ENCODE results near the gene ANO10. TPM values are rescaled to one million over a fixed set of nuclear protein-coding genes. Genes with fewer than 3 reads are reported as not detected.
"Not testable (repeated sequence)": the region's sequence is repeated elsewhere in the genome, so short reads cannot be mapped to it uniquely, and the experiment has no call there.

The ANO10 gene
- total and polyA plus RNA-seq, 7 experiments from 2014 or later, result 6.1 to 13.6 (median 9.3) TPM

DNA sequence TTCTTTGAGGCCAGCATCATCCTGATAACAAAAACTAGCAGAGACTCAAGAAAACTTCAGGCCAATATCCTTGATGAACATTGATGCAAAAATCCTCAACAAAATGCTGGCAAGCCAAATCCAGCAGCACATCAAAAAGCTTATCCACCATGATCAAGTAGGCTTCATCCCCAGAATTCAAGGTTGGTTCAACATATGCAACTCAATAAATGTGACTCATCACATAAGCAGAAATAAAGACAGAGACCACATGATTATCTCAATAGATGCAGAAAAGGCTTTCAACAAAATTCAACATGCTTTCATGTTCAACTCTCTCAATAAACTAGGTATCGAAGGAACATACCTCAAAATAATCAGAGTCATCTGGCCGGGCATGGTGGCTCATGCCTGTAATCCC lies 265.8 kb downstream of the ANO10 start:
- CTCF ChIA-PET, result interaction anchor here (0.6 to 1.5 kb wide), 4 partner anchors 22 to 395 kb away, joined by 3 to 4 read pairs (median 4); no protein-coding TSS in a partner anchor

DNA sequence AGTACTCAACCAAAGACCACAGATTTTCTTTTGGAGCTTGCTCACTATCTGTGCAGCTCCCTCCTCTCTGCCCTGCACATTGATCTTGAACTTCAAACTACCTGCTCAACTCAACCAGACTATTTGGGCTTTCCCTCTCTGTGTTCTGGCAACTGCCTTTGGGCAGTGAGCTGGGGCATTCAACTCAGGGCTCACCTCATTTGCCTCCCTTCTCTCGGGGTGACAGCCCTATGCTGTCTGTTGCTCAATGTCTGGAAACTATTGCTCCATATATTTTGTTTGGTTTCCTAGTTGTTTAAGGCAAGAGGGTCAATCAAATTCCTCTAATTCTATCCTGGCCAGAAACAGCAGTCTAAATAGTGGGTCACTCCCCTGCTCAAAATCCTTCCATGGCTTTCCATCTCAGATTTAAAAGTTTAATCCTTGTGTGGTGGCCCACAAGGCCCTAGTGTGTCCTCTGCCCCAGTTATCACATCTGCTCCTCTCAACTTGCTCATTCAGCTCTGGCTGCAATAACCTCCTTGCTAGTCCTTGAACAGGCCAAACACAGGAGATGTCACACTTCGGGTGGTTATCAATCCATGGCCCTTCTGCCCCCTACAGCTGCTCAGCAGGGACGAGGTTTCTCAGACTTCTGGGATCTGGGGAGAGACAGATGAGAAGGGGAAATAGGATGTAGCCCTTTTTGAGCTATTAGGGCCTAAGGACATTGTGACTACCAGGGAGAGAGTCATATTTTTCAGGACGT lies 267.7 kb downstream of the ANO10 start:
- intact Hi-C loops (cut with micrococcal nuclease), result no loop called here

More for the DNA sequence above, 265.8 kb downstream of the ANO10 start:
- POLR2A ChIA-PET, result interaction anchor here (0.7 to 1.6 kb wide), 5 partner anchors 56 to 193 kb away, joined by 3 to 4 read pairs (median 4); no protein-coding TSS in a partner anchor
- H3K36me3 ChIP-seq (ENCODE audit: control insufficient read depth in 2 of 3, insufficient read depth in 3 of 3, low read length in 3 of 3); H3K4me1 ChIP-seq (ENCODE audit: control insufficient read depth in 2 of 2, insufficient read depth in 2 of 2, low read length in 2 of 2); H3K27me3 ChIP-seq (ENCODE audit: control insufficient read depth in 2 of 2, insufficient read depth in 2 of 2, low read length in 2 of 2); ATAC-seq; H3K4me3 ChIP-seq (ENCODE audit: low read length); H3K27me3 Mint-ChIP-seq; intact Hi-C loops (cut with micrococcal nuclease); H3K27ac ChIP-seq (ENCODE audit: low read depth, low read length): not testable (repeated sequence)
- H3K4me3 Mint-ChIP-seq, result peak overlapping the region in 1 of 10 donors; percentile 51
- peaks cover 0 to 14% (median 10%) of the 10 kb centered on the region in 7 donors for H3K4me1 Mint-ChIP-seq
- H3K9me3 ChIP-seq (ENCODE audit: control insufficient read depth in 2 of 3, low read length in 3 of 3), result peaks cover 4 to 48% (median 14%) of the 10 kb centered on the region in 3 experiments
- peak in 1 of 9 donors; percentile 12 for DNase-seq
- peaks cover 36 to 63% (median 51%) of the 10 kb centered on the region in 5 donors for H3K36me3 Mint-ChIP-seq
- peaks cover 30 to 70% (median 51%) of the 10 kb centered on the region in 11 donors for H3K9me3 Mint-ChIP-seq
- H3K27ac Mint-ChIP-seq, result peak overlapping the region in 2 of 9 donors; percentile 53 to 69

DNA sequence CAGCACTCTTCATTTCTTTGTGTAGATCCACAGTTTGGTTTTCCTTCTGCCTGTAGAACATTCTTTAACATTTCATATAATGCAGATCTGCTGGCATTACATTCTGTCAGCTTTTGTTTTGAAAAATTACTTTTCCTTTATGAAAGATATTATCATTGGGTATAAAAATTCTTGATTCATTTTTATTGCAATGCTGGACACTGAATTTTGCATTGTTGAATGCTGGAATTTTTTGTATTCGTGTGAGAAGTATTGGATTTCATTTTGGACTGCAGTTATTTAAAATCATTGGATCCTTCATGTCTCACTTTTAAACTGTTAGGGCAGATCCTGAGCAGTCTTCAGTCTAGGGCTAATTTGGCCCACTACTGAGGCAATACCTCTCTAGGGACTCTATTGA lies 268.4 kb downstream of the ANO10 start:
- DNase-seq (no peak), ATAC-seq (no peak)
- H3K27ac Mint-ChIP-seq, result no peak overlapping the region
- peaks cover 41 to 84% (median 75%) of the 10 kb centered on the region in 5 donors for H3K36me3 Mint-ChIP-seq
- Histone ChIP-seq H3K4me3 (ENCODE audit: low read length) (no peak overlapping the region), H3K9me3 (ENCODE audit: control insufficient read depth in 2 of 3, low read length in 3 of 3) (peaks cover 4 to 50% (median 14%) of the 10 kb centered on the region in 3 experiments), H3K27ac (ENCODE audit: low read depth, low read length) (no peak overlapping the region), H3K36me3 (ENCODE audit: control insufficient read depth in 2 of 3, insufficient read depth in 3 of 3, low read length in 3 of 3) (peaks cover 2 to 28% (median 6%) of the 10 kb centered on the region in 3 experiments), H3K27me3 (ENCODE audit: control insufficient read depth in 2 of 2, insufficient read depth in 2 of 2, low read length in 2 of 2) (no peaks in the 10 kb centered on the region), H3K4me1 (ENCODE audit: control insufficient read depth in 2 of 2, insufficient read depth in 2 of 2, low read length in 2 of 2) (peaks cover 13% of the 10 kb centered on the region in 2 donors)
- POLR2A ChIA-PET, result interaction anchor here (0.9 to 1.6 kb wide), 4 partner anchors 14 to 61 kb away, joined by 3 read pairs; no protein-coding TSS in a partner anchor
- no peaks in the 10 kb centered on the region for H3K27me3 Mint-ChIP-seq
- H3K4me3 Mint-ChIP-seq, result no peak overlapping the region
- H3K9me3 Mint-ChIP-seq, result peaks cover 30 to 81% (median 52%) of the 10 kb centered on the region in 11 donors
- CTCF ChIA-PET, result interaction anchor here (1.0 kb wide), 1 partner anchor 53 kb away, joined by 3 read pairs; no protein-coding TSS in a partner anchor
- intact Hi-C loops (cut with micrococcal nuclease), result no loop called here
- H3K4me1 Mint-ChIP-seq, result peaks cover 4 to 28% (median 20%) of the 10 kb centered on the region in 7 donors

More for the DNA sequence above, 267.7 kb downstream of the ANO10 start:
- H3K9me3 ChIP-seq (ENCODE audit: control insufficient read depth in 2 of 3, low read length in 3 of 3), result peaks cover 4 to 50% (median 14%) of the 10 kb centered on the region in 3 experiments
- Mint-ChIP-seq H3K27ac (peak overlapping the region in 2 of 9 donors; percentile 6 to 58), H3K9me3 (peaks cover 30 to 77% (median 54%) of the 10 kb centered on the region in 11 donors), H3K27me3 (no peaks in the 10 kb centered on the region), H3K36me3 (peaks cover 37 to 77% (median 68%) of the 10 kb centered on the region in 5 donors), H3K4me1 (peaks cover 3 to 21% (median 13%) of the 10 kb centered on the region in 7 donors), H3K4me3 (no peak overlapping the region)
- DNase-seq, result no peak
- ChIA-PET POLR2A (interaction anchor here (0.9 to 1.6 kb wide), 2 partner anchors 15 to 59 kb away, joined by 3 read pairs; no protein-coding TSS in a partner anchor), CTCF (no interaction called here)
- no peak for ATAC-seq
- H3K27me3 ChIP-seq (ENCODE audit: control insufficient read depth in 2 of 2, insufficient read depth in 2 of 2, low read length in 2 of 2), result no peaks in the 10 kb centered on the region
- H3K4me1 ChIP-seq (ENCODE audit: control insufficient read depth in 2 of 2, insufficient read depth in 2 of 2, low read length in 2 of 2), result peaks cover 6% of the 10 kb centered on the region in 2 donors
- H3K36me3 ChIP-seq (ENCODE audit: control insufficient read depth in 2 of 3, insufficient read depth in 3 of 3, low read length in 3 of 3), result peaks cover 0 to 21% (median 0%) of the 10 kb centered on the region in 3 experiments
- no peak overlapping the region for H3K27ac ChIP-seq (ENCODE audit: low read depth, low read length)
- H3K4me3 ChIP-seq (ENCODE audit: low read length), result no peak overlapping the region

DNA sequence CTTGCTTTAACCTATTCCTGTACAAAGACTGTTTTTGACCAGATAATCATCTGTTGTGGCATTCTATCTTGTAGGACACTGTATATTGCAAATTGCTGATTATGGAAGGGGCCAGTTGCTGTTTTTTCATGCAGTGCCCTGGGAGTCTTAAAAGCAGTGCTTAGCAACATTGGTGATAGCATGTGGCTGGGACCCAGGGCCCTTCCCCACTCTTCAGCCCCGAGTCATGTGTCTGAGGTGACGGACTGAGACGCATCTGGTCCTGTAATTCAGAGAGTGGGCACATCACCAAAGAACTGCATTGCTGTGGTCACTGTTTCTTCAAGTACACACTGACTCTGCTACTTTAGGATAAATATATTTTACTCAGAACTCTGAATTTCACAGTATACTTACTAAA lies 272.1 kb downstream of the ANO10 start:
- ChIA-PET POLR2A (interaction anchor here (1.5 kb wide), 1 partner anchor 51 kb away, joined by 3 read pairs; no protein-coding TSS in a partner anchor), CTCF (interaction anchor here (0.6 kb wide), 1 partner anchor 41 kb away, joined by 3 read pairs; no protein-coding TSS in a partner anchor)
- H3K27ac ChIP-seq (ENCODE audit: low read depth, low read length), result no peak overlapping the region
- peaks cover 36 to 94% (median 86%) of the 10 kb centered on the region in 5 donors for H3K36me3 Mint-ChIP-seq
- intact Hi-C loops (cut with micrococcal nuclease), result loop anchor here in 1 of 2 donors (5.0 kb wide), 1 partner anchor 167 kb away; no protein-coding TSS in a partner anchor
- no peaks in the 10 kb centered on the region for H3K27me3 Mint-ChIP-seq
- peak overlapping the region in 6 of 9 donors; percentile 41 to 95 (median 87) for H3K27ac Mint-ChIP-seq
- peaks cover 0 to 36% (median 9%) of the 10 kb centered on the region in 3 experiments for H3K9me3 ChIP-seq (ENCODE audit: control insufficient read depth in 2 of 3, low read length in 3 of 3)
- H3K4me3 ChIP-seq (ENCODE audit: low read length), result no peak overlapping the region
- peaks cover 17 to 53% (median 33%) of the 10 kb centered on the region in 11 donors for H3K9me3 Mint-ChIP-seq
- DNase-seq (no peak), ATAC-seq (no peak)
- no peak overlapping the region for H3K4me3 Mint-ChIP-seq
- peaks cover 10 to 58% (median 22%) of the 10 kb centered on the region in 3 experiments for H3K36me3 ChIP-seq (ENCODE audit: control insufficient read depth in 2 of 3, insufficient read depth in 3 of 3, low read length in 3 of 3)
- no peaks in the 10 kb centered on the region for H3K27me3 ChIP-seq (ENCODE audit: control insufficient read depth in 2 of 2, insufficient read depth in 2 of 2, low read length in 2 of 2)
- H3K4me1 ChIP-seq (ENCODE audit: control insufficient read depth in 2 of 2, insufficient read depth in 2 of 2, low read length in 2 of 2), result peaks cover 47 to 49% of the 10 kb centered on the region in 2 donors
- peaks cover 29 to 64% (median 49%) of the 10 kb centered on the region in 7 donors for H3K4me1 Mint-ChIP-seq

DNA sequence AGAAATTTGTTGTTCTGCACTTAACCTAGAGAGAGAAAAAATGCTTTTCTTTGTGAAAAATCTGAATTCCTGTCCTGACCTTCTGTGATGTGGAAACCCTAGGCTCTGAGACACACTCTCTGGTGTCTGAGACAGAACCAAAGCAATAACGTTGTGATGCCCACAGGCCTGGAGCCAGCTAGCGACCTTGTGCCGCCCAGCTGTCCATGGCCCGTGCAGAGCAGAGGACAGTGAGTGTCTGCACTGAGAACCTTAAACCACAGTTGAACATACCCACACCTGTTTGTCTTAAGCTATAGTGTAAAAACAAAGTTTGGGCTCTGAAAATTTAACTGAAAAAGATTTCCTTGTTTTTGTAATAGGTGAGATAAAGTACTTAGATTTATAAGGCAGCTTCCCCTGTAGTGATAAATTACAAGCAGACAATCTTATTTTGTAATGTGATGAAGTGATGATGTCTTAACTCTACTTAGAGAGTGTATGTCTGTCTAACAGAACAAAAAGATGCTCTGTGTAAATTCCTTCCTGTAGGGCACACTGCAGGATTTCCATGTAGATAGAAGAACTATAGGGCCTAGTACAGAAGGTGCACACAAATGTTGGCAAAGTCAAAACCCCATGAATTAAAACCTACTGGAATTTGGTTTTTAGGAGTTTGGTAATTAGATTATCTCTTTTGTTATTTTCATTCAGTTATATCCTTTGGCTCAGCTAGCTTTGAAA lies 272.8 kb downstream of the ANO10 start:
- DNase-seq, result no peak
- Mint-ChIP-seq H3K36me3 (peaks cover 28 to 94% (median 86%) of the 10 kb centered on the region in 5 donors), H3K4me1 (peaks cover 30 to 71% (median 53%) of the 10 kb centered on the region in 7 donors), H3K4me3 (peak overlapping the region in 9 of 10 donors; percentile 34 to 73 (median 59)), H3K27me3 (no peaks in the 10 kb centered on the region), H3K9me3 (peaks cover 12 to 46% (median 26%) of the 10 kb centered on the region in 11 donors), H3K27ac (peak overlapping the region; percentile 77 to 96 (median 88))
- Histone ChIP-seq H3K36me3 (ENCODE audit: control insufficient read depth in 2 of 3, insufficient read depth in 3 of 3, low read length in 3 of 3) (peaks cover 10 to 64% (median 23%) of the 10 kb centered on the region in 3 experiments), H3K4me3 (ENCODE audit: low read length) (no peak overlapping the region), H3K27me3 (ENCODE audit: control insufficient read depth in 2 of 2, insufficient read depth in 2 of 2, low read length in 2 of 2) (no peaks in the 10 kb centered on the region), H3K27ac (ENCODE audit: low read depth, low read length) (no peak overlapping the region), H3K4me1 (ENCODE audit: control insufficient read depth in 2 of 2, insufficient read depth in 2 of 2, low read length in 2 of 2) (peaks cover 51 to 56% of the 10 kb centered on the region in 2 donors), H3K9me3 (ENCODE audit: control insufficient read depth in 2 of 3, low read length in 3 of 3) (peaks cover 0 to 29% (median 5%) of the 10 kb centered on the region in 3 experiments)
- ChIA-PET POLR2A (interaction anchor here (0.9 to 3.5 kb wide), 4 partner anchors 40 to 134 kb away, joined by 3 to 14 read pairs (median 6); no protein-coding TSS in a partner anchor), CTCF (no interaction called here)
- intact Hi-C loops (cut with micrococcal nuclease), result loop anchor here in 1 of 2 donors (5.0 kb wide), 1 partner anchor 167 kb away; no protein-coding TSS in a partner anchor
- ATAC-seq, result no peak
